HG03095 (cell line): ENCODE results near the gene RARS2.

Experiments
- ATAC-seq: cut with Tn5 transposase; IDR thresholded peaks from one replicate; pipeline ENCODE4 v1.9.1; 2021; ENCODE audit warnings: moderate library complexity; ENCODE audit not compliant: unreplicated experiment

RARS2 gene

GRCh38 chr6:87574237-87574804 lies 15.5 kb downstream of the RARS2 start:
- no peak for ATAC-seq

GRCh38 chr6:87573307-87574024 lies 16.3 kb downstream of the RARS2 start:
- ATAC-seq = no peak

- no peak for ATAC-seq
Observed at GRCh38 chr6:87572883-87573282, 16.9 kb downstream of the RARS2 start.

DNA sequence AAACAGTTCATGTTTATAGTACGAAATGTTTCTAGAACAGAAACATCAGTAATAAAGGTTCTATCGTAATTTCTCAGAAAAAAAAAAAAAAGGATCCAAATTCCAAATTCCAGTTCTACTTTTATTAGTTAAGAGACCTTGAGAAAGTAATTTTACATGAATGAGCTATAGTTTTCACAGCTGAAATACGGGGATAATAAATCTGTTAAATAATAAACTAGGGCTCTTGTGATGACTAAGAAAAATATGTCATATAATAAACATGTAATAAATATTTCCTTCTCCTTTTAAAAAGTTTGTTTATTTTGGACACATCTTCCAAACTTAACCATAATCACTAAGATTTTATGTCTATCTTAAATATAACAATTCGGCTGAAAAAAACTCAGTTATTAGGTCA lies 17.8 kb downstream of the RARS2 start:
- ATAC-seq = no peak

- ATAC-seq = no peak
Observed at GRCh38 chr6:87561017-87561416, 28.8 kb downstream of the RARS2 start.

GRCh38 chr6:87558446-87558845 lies 31.3 kb downstream of the RARS2 start:
- no peak for ATAC-seq

GRCh38 chr6:87555506-87555905 lies 34.3 kb downstream of the RARS2 start:
- ATAC-seq = no peak

DNA sequence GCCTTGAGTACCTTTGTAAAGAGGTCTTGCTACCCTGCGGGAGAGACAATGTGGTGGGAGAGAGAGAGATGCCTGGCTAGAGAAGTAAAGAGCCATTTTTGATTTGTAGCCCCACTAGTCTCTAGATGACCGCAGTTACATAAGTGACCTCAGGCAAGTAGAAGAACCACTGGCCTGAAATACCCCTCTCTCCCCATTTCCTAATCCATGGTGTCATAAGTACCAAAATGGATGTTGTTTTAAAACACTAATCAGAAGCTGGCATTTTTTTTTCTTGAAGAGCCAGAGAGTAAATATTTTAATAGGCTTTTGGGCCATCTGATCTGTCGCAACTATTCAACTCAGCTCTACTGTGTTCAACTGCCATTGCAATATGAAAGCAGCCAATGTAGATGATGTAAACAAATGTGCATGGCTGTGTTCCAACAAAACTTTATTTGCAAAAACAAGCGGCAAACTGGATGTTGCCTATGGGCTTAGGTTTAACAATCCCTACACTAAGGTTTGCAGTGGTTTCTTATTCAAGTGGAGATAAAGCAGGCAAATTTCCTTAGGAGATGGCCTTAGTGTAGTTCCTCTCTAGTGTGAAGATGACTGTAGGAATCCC lies 36.5 kb downstream of the RARS2 start:
- ATAC-seq = no peak

DNA sequence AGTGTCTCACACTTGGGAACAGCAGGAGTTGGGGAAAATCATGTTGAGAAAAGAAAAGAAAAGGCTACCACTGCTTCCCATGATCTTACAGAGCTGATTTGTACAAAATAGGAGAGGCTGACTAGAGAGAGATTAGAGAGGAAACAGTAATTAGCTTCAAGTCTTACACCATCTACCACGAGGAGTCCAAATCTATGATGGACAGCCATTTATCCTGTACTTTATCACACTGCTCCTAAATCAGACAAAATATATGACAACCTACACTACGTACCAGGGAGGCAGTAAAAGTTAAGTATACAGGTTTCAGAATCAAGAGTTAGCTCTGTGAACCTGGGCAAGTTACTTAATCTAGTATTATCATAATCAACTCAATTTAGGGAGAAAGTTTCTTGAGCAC lies 38.0 kb downstream of the RARS2 start:
- no peak for ATAC-seq

DNA sequence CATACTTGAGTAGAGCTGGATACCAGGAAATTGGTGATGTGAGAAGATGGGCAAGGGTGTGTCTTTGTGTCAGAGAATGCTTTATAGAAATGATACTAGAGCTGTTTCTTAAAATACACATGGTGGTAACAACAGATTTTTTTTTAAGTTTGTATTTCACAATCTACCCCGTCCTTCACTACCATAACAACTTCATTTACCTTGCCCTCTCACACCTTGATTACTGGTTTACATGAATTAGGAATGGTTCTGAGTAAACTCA lies 45.4 kb downstream of the RARS2 start:
- ATAC-seq = no peak

GRCh38 chr6:87543696-87544473 lies 45.9 kb downstream of the RARS2 start:
- no peak for ATAC-seq

DNA sequence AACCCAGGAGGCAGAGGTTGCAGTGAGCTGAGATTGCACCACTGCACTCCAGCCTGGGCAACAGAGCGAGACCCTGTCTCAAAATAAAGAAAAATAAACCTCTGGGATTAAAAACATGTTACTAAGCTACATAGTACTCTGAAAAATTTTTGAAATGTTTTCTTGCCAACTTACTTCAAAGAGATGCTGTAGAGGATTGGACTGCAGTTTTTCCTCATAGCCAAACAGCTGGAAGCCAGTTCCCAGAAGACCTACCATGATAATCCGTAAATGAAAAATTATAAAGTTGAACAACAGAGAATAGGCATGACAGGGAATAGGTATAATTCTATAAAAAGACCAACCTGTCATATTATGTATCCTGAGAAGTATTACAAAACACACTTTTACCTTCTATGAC lies 48.0 kb downstream of the RARS2 start:
- ATAC-seq = no peak

- ATAC-seq = no peak
Observed at GRCh38 chr6:87541041-87541440, 48.7 kb downstream of the RARS2 start.

- ATAC-seq = no peak
Observed at GRCh38 chr6:87540539-87540938, 49.2 kb downstream of the RARS2 start.

GRCh38 chr6:87539554-87539953 lies 50.2 kb downstream of the RARS2 start:
- no peak for ATAC-seq

GRCh38 chr6:87538510-87539260 lies 51.1 kb downstream of the RARS2 start:
- no peak for ATAC-seq

- ATAC-seq = no peak
Observed at GRCh38 chr6:87534377-87535047, 55.3 kb downstream of the RARS2 start.

GRCh38 chr6:87529221-87529620 lies 60.6 kb downstream of the RARS2 start:
- no peak for ATAC-seq

DNA sequence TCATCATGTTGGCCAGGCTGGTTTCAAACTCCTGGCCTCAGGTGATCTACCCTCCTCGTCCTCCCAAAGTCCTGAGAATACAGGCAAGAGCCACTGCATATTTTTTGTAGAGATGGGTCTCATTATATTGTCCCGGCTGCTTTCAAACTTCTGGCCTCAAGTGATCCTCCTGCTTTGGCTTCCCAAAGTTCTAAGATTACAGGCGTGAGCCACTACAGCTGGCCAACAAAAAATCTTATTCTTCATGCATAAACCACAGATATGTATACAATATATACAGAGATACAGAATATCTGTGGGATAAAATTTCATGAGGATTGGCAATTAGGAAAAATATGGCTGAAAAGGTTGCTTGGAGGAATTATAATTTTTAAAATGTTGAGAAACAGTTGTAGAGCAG lies 67.1 kb downstream of the RARS2 start:
- no peak for ATAC-seq

DNA sequence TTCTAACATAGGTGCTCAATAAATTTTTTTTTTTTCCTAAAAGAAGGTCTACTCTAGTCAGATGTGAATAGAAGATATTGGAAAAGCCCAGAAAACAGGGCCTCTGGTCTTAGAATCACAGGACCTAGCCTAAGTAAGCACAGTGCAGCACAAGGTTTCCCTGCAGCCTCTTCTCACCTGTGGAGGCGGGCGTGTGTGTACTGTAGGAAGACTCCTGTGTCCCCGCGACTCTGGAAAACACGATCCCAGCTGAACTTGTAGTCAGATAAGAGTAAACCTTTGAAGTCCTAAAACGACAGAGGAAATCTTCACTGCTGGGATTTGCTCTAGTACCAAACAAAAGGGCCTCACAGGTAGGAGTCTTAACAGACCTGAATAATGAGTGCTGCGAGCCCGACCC lies 71.3 kb downstream of the RARS2 start:
- no peak for ATAC-seq

DNA sequence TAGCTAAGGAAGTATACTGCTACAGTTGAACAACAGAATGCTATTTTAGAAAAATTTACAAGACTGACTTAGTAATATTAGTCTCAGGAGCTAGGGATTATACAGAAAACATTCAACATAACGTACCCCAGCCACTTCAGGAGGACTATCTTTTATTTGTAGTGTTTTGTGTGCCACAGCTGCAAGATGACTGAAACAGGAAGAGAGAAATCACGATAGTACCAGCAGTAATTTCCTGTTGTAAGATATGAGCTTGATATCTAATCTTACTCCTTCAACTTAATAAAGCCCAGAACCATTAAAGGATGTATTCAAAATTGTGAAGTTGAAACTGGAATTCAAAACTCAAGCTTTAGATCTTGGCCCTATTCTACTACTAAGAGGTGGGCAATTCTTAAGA lies 75.0 kb downstream of the RARS2 start:
- ATAC-seq = no peak
